Measurements from ENCODE around the gene CDX1. TPM values are rescaled to one million over a fixed set of nuclear protein-coding genes. Genes with fewer than 3 reads are reported as not detected.
A peak's percentile ranks its signal among the peaks of the same experiment; 100 is the strongest.

Gene CDX1
- polyA plus RNA-seq, 3 donors, result not detected

GRCh38 chr5:150131461-150131860 is 35.1 kb upstream of the CDX1 start:
- intact Hi-C loops (cut with micrococcal nuclease), result loop anchor here (2.0 to 10.0 kb wide), 3 partner anchors 41 to 213 kb away; no protein-coding TSS in a partner anchor

GRCh38 chr5:150131978-150132694 is 34.4 kb upstream of the CDX1 start:
- Histone ChIP-seq H3K27me3 (ENCODE audit: control insufficient read depth in 2 of 2, insufficient read depth in 2 of 2, low read length in 2 of 2) (no peaks in the 10 kb centered on the region), H3K9me3 (replicated peaks in 1 of 2; ENCODE audit: control insufficient read depth in 1 of 2, insufficient read depth in 1 of 2, low read length in 2 of 2) (no peaks in the 10 kb centered on the region), H3K4me3 (replicated peaks in 1 of 3; ENCODE audit: low read depth in 2 of 3, low read length in 3 of 3) (no peak overlapping the region), H3K79me2 (ENCODE audit: insufficient read depth, low read length) (no peaks in the 10 kb centered on the region), H3K36me3 (replicated peaks in 1 of 2; ENCODE audit: control insufficient read depth in 1 of 2, insufficient read depth in 2 of 2, low read length in 2 of 2) (no peaks in the 10 kb centered on the region), H3K4me1 (ENCODE audit: control insufficient read depth in 1 of 2, insufficient read depth in 2 of 2, low read length in 2 of 2) (peaks cover 22 to 30% of the 10 kb centered on the region in 2 donors), H3K27ac (ENCODE audit: low read depth in 1 of 2, low read length in 2 of 2) (peak overlapping the region; percentile 34 to 50), H2AFZ (ENCODE audit: insufficient read depth, low read depth, low read length, poor library complexity, severe bottlenecking) (peak overlapping the region; percentile 6), H3K4me2 (replicated peaks; ENCODE audit: extremely low read depth, low read length, poor library complexity, severe bottlenecking) (peak overlapping the region; percentile 21), H4K20me1 (ENCODE audit: insufficient read depth, low read length) (no peaks in the 10 kb centered on the region), H3K9ac (ENCODE audit: insufficient read depth, low read length, poor library complexity, severe bottlenecking) (no peak overlapping the region)
- peaks cover 0 to 1% of the 10 kb centered on the region in 2 donors for H3K36me3 Mint-ChIP-seq
- peak; percentile 52 to 59 (median 58) for DNase-seq
- H3K4me3 Mint-ChIP-seq, result no peak overlapping the region
- 55% methylated on average over 8 of the region's 12 CpGs for WGBS (ENCODE audit: insufficient coverage)
- peaks cover 34% of the 10 kb centered on the region for H3K4me1 Mint-ChIP-seq
- no peak for TF ChIP-seq CTCF (IDR thresholded peaks at IDR 0.05)
- intact Hi-C loops (cut with micrococcal nuclease), result loop anchor here (2.0 to 10.0 kb wide), 3 partner anchors 40 to 213 kb away; no protein-coding TSS in a partner anchor
- no peaks in the 10 kb centered on the region for H3K9me3 Mint-ChIP-seq
- H3K27ac Mint-ChIP-seq, result peak overlapping the region; percentile 8 to 86 (median 69)
- H3K27me3 Mint-ChIP-seq (ENCODE audit: low read depth in 3 of 3), result peaks cover 2 to 5% (median 3%) of the 10 kb centered on the region in 3 donors

More at GRCh38 chr5:150131461-150131860, 35.1 kb upstream of the CDX1 start:
- Mint-ChIP-seq H3K9me3 (no peaks in the 10 kb centered on the region), H3K27ac (peak overlapping the region in 4 of 7 donors; percentile 8 to 34 (median 16)), H3K36me3 (peaks cover 0 to 1% of the 10 kb centered on the region in 2 donors), H3K27me3 (ENCODE audit: low read depth in 3 of 3) (peaks cover 2 to 5% (median 2%) of the 10 kb centered on the region in 3 donors), H3K4me1 (peaks cover 34% of the 10 kb centered on the region), H3K4me3 (no peak overlapping the region)
- H3K27me3 ChIP-seq (ENCODE audit: control insufficient read depth in 2 of 2, insufficient read depth in 2 of 2, low read length in 2 of 2), result no peaks in the 10 kb centered on the region
- peak overlapping the region; percentile 21 for H3K4me2 ChIP-seq (replicated peaks; ENCODE audit: extremely low read depth, low read length, poor library complexity, severe bottlenecking)
- H3K4me3 ChIP-seq (replicated peaks in 1 of 3; ENCODE audit: low read depth in 2 of 3, low read length in 3 of 3), result no peak overlapping the region
- no peak overlapping the region for H3K9ac ChIP-seq (ENCODE audit: insufficient read depth, low read length, poor library complexity, severe bottlenecking)
- 78% methylated on average over 1 of the region's 4 CpGs for WGBS (ENCODE audit: insufficient coverage)
- H2AFZ ChIP-seq (ENCODE audit: insufficient read depth, low read depth, low read length, poor library complexity, severe bottlenecking), result no peak overlapping the region
- peaks cover 22 to 30% of the 10 kb centered on the region in 2 donors for H3K4me1 ChIP-seq (ENCODE audit: control insufficient read depth in 1 of 2, insufficient read depth in 2 of 2, low read length in 2 of 2)
- peak overlapping the region; percentile 34 to 50 for H3K27ac ChIP-seq (ENCODE audit: low read depth in 1 of 2, low read length in 2 of 2)
- H3K9me3 ChIP-seq (replicated peaks in 1 of 2; ENCODE audit: control insufficient read depth in 1 of 2, insufficient read depth in 1 of 2, low read length in 2 of 2), result no peaks in the 10 kb centered on the region
- no peaks in the 10 kb centered on the region for H4K20me1 ChIP-seq (ENCODE audit: insufficient read depth, low read length)
- TF ChIP-seq CTCF (IDR thresholded peaks at IDR 0.05), result no peak
- no peaks in the 10 kb centered on the region for H3K79me2 ChIP-seq (ENCODE audit: insufficient read depth, low read length)
- DNase-seq, result no peak
- H3K36me3 ChIP-seq (replicated peaks in 1 of 2; ENCODE audit: control insufficient read depth in 1 of 2, insufficient read depth in 2 of 2, low read length in 2 of 2), result no peaks in the 10 kb centered on the region
